NT2/D1 (cell line): Measurements from ENCODE around the gene SLC9A8.
"Not testable (repeated sequence)": the region's sequence is repeated elsewhere in the genome, so short reads cannot be mapped to it uniquely, and the experiment has no call there.

Experiments used
- SUZ12 ChIP-seq: IDR thresholded peaks from 2 replicates; pipeline ENCODE4 v1.6.1; 2011; ENCODE audit not compliant: insufficient read length, insufficient read depth; ENCODE audit errors: extremely low read depth
- YY1 ChIP-seq: IDR thresholded peaks from 2 replicates; pipeline ENCODE4 v1.6.1; 2011; ENCODE audit not compliant: insufficient read length, insufficient read depth
- ZNF274 ChIP-seq: IDR thresholded peaks from 2 replicates; pipeline ENCODE4 v1.6.1; 2011; ENCODE audit warnings: mild to moderate bottlenecking, low read depth, low read length

DNA sequence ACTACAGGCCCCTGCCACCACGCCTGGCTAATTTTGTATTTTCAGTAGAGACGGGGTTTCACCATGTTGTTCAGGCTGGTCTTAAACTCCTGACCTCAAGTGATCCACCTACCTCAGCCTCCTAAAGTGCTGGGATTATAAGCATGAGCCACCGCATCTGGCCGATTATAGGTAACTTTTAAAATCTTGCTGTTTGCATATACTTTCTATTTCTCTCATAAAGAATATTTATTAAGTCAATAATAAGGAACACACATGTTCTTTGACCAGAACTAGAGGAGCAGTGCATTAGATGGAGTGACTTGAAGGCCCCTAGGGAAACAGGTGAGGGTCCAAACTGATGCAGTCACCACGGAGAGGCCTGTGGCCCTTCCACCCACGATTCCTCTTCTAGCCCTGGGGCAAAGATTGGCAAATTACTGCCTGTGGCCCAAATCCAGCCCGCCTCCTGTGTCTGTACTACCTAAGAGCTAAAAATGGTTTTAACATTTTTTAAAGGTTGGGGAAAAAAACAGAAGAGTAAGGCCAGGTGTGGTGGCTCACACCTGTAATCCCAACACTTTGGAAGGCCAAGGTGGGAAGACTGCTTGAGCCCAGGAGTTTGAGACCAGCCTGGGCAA is 83.0 kb downstream of the SLC9A8 start:
- not testable (repeated sequence) for TF ChIP-seq YY1, SUZ12, ZNF274
